Mesendoderm (in vitro differentiated cells): ENCODE measurements around the gene EGFL8.
A peak's percentile ranks its signal among the peaks of the same experiment; 100 is the strongest.
"Not testable (repeated sequence)": the region's sequence is repeated elsewhere in the genome, so short reads cannot be mapped to it uniquely, and the experiment has no call there.

ENCODE experiments used
- DNase-seq: peaks from one replicate; pipeline ENCODE4 v3.0.0; 2013
- H2AK5ac ChIP-seq: 2 replicates; pipeline ENCODE4 v1.6.1; 2013; ENCODE audit warnings: low read length, inconsistent platforms
- H2BK120ac ChIP-seq: 2 replicates; pipeline ENCODE4 v1.6.1; 2013; ENCODE audit warnings: low read depth, mild to moderate bottlenecking, low read length, moderate library complexity, mixed read lengths
- H2BK15ac ChIP-seq: replicated peaks from 2 replicates; pipeline ENCODE4 v1.6.1; 2013; ENCODE audit warnings: low read depth, mild to moderate bottlenecking, moderate library complexity
- H2BK5ac ChIP-seq: 2 replicates; pipeline ENCODE4 v1.6.1; 2013; ENCODE audit warnings: low read length, inconsistent platforms
- H3K18ac ChIP-seq: 2 replicates; pipeline ENCODE4 v1.6.1; 2013; ENCODE audit warnings: mild to moderate bottlenecking, low read length, mixed read lengths
- H3K23ac ChIP-seq: one replicate; pipeline ENCODE4 v1.6.1; 2013; ENCODE audit warnings: low read length
- H3K27ac ChIP-seq: 2 replicates; pipeline ENCODE4 v1.5.1; 2013; ENCODE audit warnings: low read depth, mild to moderate bottlenecking, inconsistent platforms, low read length, moderate library complexity
- H3K27me3 ChIP-seq: 2 replicates; pipeline ENCODE4 v1.6.1; 2013; ENCODE audit warnings: low read length, control low read depth, mild to moderate bottlenecking, inconsistent platforms; ENCODE audit not compliant: insufficient read depth, poor library complexity
- H3K36me3 ChIP-seq: 2 replicates; pipeline ENCODE4 v1.6.1; 2013; ENCODE audit warnings: low read length, inconsistent platforms; ENCODE audit not compliant: control insufficient read depth, insufficient read depth
- H3K4ac ChIP-seq: one replicate; pipeline ENCODE4 v1.6.1; 2013; ENCODE audit warnings: low read depth, mild to moderate bottlenecking, low read length, moderate library complexity
- H3K4me1 ChIP-seq: 2 replicates; pipeline ENCODE4 v1.6.1; 2013; ENCODE audit warnings: low read depth, low read length, inconsistent platforms; ENCODE audit not compliant: control insufficient read depth
- H3K4me2 ChIP-seq: 2 replicates; pipeline ENCODE4 v1.6.1; 2013; ENCODE audit warnings: low read length
- H3K4me3 ChIP-seq: 2 replicates; pipeline ENCODE4 v1.5.1; 2013; ENCODE audit warnings: mild to moderate bottlenecking, low read length
- H3K56ac ChIP-seq: one replicate; pipeline ENCODE4 v1.6.1; 2013; ENCODE audit warnings: low read length
- H3K79me1 ChIP-seq: 2 replicates; pipeline ENCODE4 v1.6.1; 2013; ENCODE audit warnings: low read length, inconsistent platforms
- H3K79me2 ChIP-seq: 2 replicates; pipeline ENCODE4 v1.6.1; 2013; ENCODE audit warnings: mild to moderate bottlenecking, low read length; ENCODE audit not compliant: control insufficient read depth, insufficient read depth
- H3K9ac ChIP-seq: 2 replicates; pipeline ENCODE4 v1.6.1; 2013; ENCODE audit warnings: low read length, inconsistent platforms
- H4K5ac ChIP-seq: one replicate; pipeline ENCODE4 v1.6.1; 2013; ENCODE audit warnings: low read length
- H4K8ac ChIP-seq: one replicate; pipeline ENCODE4 v1.6.1; 2013; ENCODE audit warnings: low read depth, mild to moderate bottlenecking, control low read depth, low read length, moderate library complexity
- WGBS: extraction: QIAGEN DNeasy Blood & Tissue Kit; methylation state at CpG from one replicate; pipeline ENCODE4 v1.1.7; 2013; ENCODE audit warnings: low lambda C conversion rate, missing lambda C conversion rate; ENCODE audit not compliant: insufficient coverage; ENCODE audit errors: extremely low coverage; 5-methylcytosine and 5-hydroxymethylcytosine counted together

Gene EGFL8

GRCh38 chr6:32192608-32193039 is 28.2 kb downstream of the EGFL8 start, which contains the start of gene GPSM3:
Gene GPSM3, minus strand, starts transcription at chr6:32192643. Its CDS starts 130 bp downstream, at chr6:32192513.
- Histone ChIP-seq H2BK15ac (no peak within 1 kb of the TSS), H4K8ac (peak within 1 kb of the TSS; percentile 98), H3K23ac (peak within 1 kb of the TSS; percentile 59), H3K56ac (peak within 1 kb of the TSS; percentile 84), H2BK5ac (peak within 1 kb of the TSS; percentile 66), H3K79me1 (peaks cover 9% of the 10 kb centered on the region), H3K4me2 (peak within 1 kb of the TSS; percentile 49), H3K36me3 (peaks cover under 1% of the 10 kb centered on the region), H4K5ac (no peak within 1 kb of the TSS), H2BK120ac (peak within 1 kb of the TSS; percentile 31), H3K9ac (peak within 1 kb of the TSS; percentile 60), H3K18ac (peak within 1 kb of the TSS; percentile 72), H3K27ac (peak within 1 kb of the TSS; percentile 63), H3K79me2 (peaks cover 13% of the 10 kb centered on the region), H3K4me1 (peaks cover 22% of the 10 kb centered on the region), H3K4me3 (no peak within 1 kb of the TSS), H2AK5ac (peak within 1 kb of the TSS; percentile 95), H3K27me3 (no peaks in the 10 kb centered on the region), H3K4ac (peak within 1 kb of the TSS; percentile 23)
- DNase-seq, result peak; percentile 89
- WGBS, result no CpG with 5 or more reads among the region's 5 CpGs

- no CpG with 5 or more reads among the region's 13 CpGs for WGBS
- not testable (repeated sequence) for H2BK5ac ChIP-seq, H4K5ac ChIP-seq, H3K4me3 ChIP-seq, H3K4me2 ChIP-seq, H3K79me1 ChIP-seq, H2AK5ac ChIP-seq, H4K8ac ChIP-seq, H2BK15ac ChIP-seq, H3K27ac ChIP-seq, H3K36me3 ChIP-seq, H3K23ac ChIP-seq, DNase-seq, H3K9ac ChIP-seq, H3K27me3 ChIP-seq, H2BK120ac ChIP-seq
- H3K79me2 ChIP-seq, result peaks cover 12% of the 10 kb centered on the region
- H3K4ac ChIP-seq, result peak overlapping the region; percentile 23
- peaks cover 22% of the 10 kb centered on the region for H3K4me1 ChIP-seq
- peak overlapping the region; percentile 72 for H3K18ac ChIP-seq
- peak overlapping the region; percentile 84 for H3K56ac ChIP-seq
These were observed 28.7 kb downstream of the EGFL8 start for GRCh38 chr6:32193096-32193495.

GRCh38 chr6:32194388-32194787 is 30.0 kb downstream of the EGFL8 start:
- no peak overlapping the region for H2BK5ac ChIP-seq
- no peak overlapping the region for H3K27ac ChIP-seq
- H3K4me3 ChIP-seq, result no peak overlapping the region
- H3K27me3 ChIP-seq, result no peaks in the 10 kb centered on the region
- peak overlapping the region; percentile 27 for H2AK5ac ChIP-seq
- no CpG with 5 or more reads among the region's 4 CpGs for WGBS
- no peak overlapping the region for H3K4me2 ChIP-seq
- no peak overlapping the region for H3K4ac ChIP-seq
- no peak overlapping the region for H2BK15ac ChIP-seq
- peaks cover 2% of the 10 kb centered on the region for H3K79me1 ChIP-seq
- H3K4me1 ChIP-seq, result peaks cover 22% of the 10 kb centered on the region
- DNase-seq, result no peak
- no peaks in the 10 kb centered on the region for H3K36me3 ChIP-seq
- peak overlapping the region; percentile 30 for H3K56ac ChIP-seq
- no peak overlapping the region for H2BK120ac ChIP-seq
- H4K8ac ChIP-seq, result no peak overlapping the region
- H3K9ac ChIP-seq, result no peak overlapping the region
- H3K18ac ChIP-seq, result no peak overlapping the region
- no peak overlapping the region for H3K23ac ChIP-seq
- peaks cover under 1% of the 10 kb centered on the region for H3K79me2 ChIP-seq
- no peak overlapping the region for H4K5ac ChIP-seq

- WGBS, result no CpG with 5 or more reads among the region's 15 CpGs
- peak overlapping the region; percentile 84 for H3K56ac ChIP-seq
- no peak overlapping the region for H2BK120ac ChIP-seq
- H3K79me1 ChIP-seq, result peaks cover 2% of the 10 kb centered on the region
- H3K18ac ChIP-seq, result peak overlapping the region; percentile 76
- peak overlapping the region; percentile 82 for H3K27ac ChIP-seq
- H2AK5ac ChIP-seq, result peak overlapping the region; percentile 82
- H3K27me3 ChIP-seq, result no peaks in the 10 kb centered on the region
- H3K4ac ChIP-seq, result no peak overlapping the region
- DNase-seq, result peak; percentile 78
- H3K79me2 ChIP-seq, result no peaks in the 10 kb centered on the region
- H4K8ac ChIP-seq, result peak overlapping the region; percentile 68
- no peak overlapping the region for H3K23ac ChIP-seq
- H2BK5ac ChIP-seq, result peak overlapping the region; percentile 87
- peak overlapping the region; percentile 98 for H4K5ac ChIP-seq
- peaks cover 22% of the 10 kb centered on the region for H3K4me1 ChIP-seq
- H3K9ac ChIP-seq, result peak overlapping the region; percentile 89
- no peak overlapping the region for H2BK15ac ChIP-seq
- peak overlapping the region; percentile 85 for H3K4me2 ChIP-seq
- H3K36me3 ChIP-seq, result no peaks in the 10 kb centered on the region
- H3K4me3 ChIP-seq, result peak overlapping the region; percentile 23
These were observed 30.6 kb downstream of the EGFL8 start for GRCh38 chr6:32194825-32195651.

- H3K36me3 ChIP-seq, result no peaks in the 10 kb centered on the region
- peaks cover 2% of the 10 kb centered on the region for H3K79me1 ChIP-seq
- no CpG with 5 or more reads among the region's 25 CpGs for WGBS
- H3K56ac ChIP-seq, result no peak overlapping the region
- H3K27me3 ChIP-seq, result no peaks in the 10 kb centered on the region
- no peak overlapping the region for H4K5ac ChIP-seq
- no peak overlapping the region for H3K23ac ChIP-seq
- peak overlapping the region; percentile 95 for H3K27ac ChIP-seq
- no peak overlapping the region for H3K9ac ChIP-seq
- no peak overlapping the region for H2BK5ac ChIP-seq
- H3K4ac ChIP-seq, result no peak overlapping the region
- no peak overlapping the region for H2AK5ac ChIP-seq
- H3K18ac ChIP-seq, result no peak overlapping the region
- no peaks in the 10 kb centered on the region for H3K79me2 ChIP-seq
- DNase-seq, result peak; percentile 100
- H3K4me2 ChIP-seq, result no peak overlapping the region
- H2BK15ac ChIP-seq, result no peak overlapping the region
- no peak overlapping the region for H4K8ac ChIP-seq
- no peak overlapping the region for H3K4me3 ChIP-seq
- H3K4me1 ChIP-seq, result peaks cover 22% of the 10 kb centered on the region
- H2BK120ac ChIP-seq, result no peak overlapping the region
These were observed 31.2 kb downstream of the EGFL8 start for GRCh38 chr6:32195652-32195901.
